ENCODE measurements around the gene PTPRG.
"Not testable (repeated sequence)": the region's sequence is repeated elsewhere in the genome, so short reads cannot be mapped to it uniquely, and the experiment has no call there.

Gene PTPRG

GRCh38 chr3:61734749-61735686 lies 173.6 kb downstream of the PTPRG start:
- H3K4me1 Mint-ChIP-seq = no peaks in the 10 kb centered on the region

GRCh38 chr3:61736506-61736905 lies 175.1 kb downstream of the PTPRG start:
- DNase-seq (ENCODE audit: low spot score in 2 of 2) = no peak
- Mint-ChIP-seq H3K4me1 (no peaks in the 10 kb centered on the region), H3K9me3 (peaks cover 4% of the 10 kb centered on the region), H3K36me3 (no peaks in the 10 kb centered on the region), H3K4me3 (no peak overlapping the region), H3K27ac (no peak overlapping the region)
- no peak for ATAC-seq

More at GRCh38 chr3:61734749-61735686, 173.6 kb downstream of the PTPRG start:
- no peaks in the 10 kb centered on the region for H3K36me3 Mint-ChIP-seq
- H3K4me3 Mint-ChIP-seq = no peak overlapping the region
- DNase-seq (ENCODE audit: low spot score in 2 of 2) (no peak), ATAC-seq (no peak)
- H3K9me3 Mint-ChIP-seq = peaks cover 4% of the 10 kb centered on the region
- no peak overlapping the region for H3K27ac Mint-ChIP-seq

GRCh38 chr3:61739640-61740039 lies 178.3 kb downstream of the PTPRG start:
- no peak overlapping the region for H3K27ac Mint-ChIP-seq
- H3K9me3 Mint-ChIP-seq = peaks cover 4% of the 10 kb centered on the region
- no peak overlapping the region for H3K4me3 Mint-ChIP-seq
- ATAC-seq = no peak
- no peak for DNase-seq (ENCODE audit: low spot score in 2 of 2)
- H3K4me1 Mint-ChIP-seq = no peaks in the 10 kb centered on the region
- H3K36me3 Mint-ChIP-seq = no peaks in the 10 kb centered on the region

GRCh38 chr3:61740494-61740893 lies 179.1 kb downstream of the PTPRG start:
- H3K27ac Mint-ChIP-seq = no peak overlapping the region
- DNase-seq (ENCODE audit: low spot score in 2 of 2) (no peak), ATAC-seq (no peak)
- H3K9me3 Mint-ChIP-seq = peaks cover 4% of the 10 kb centered on the region
- H3K4me3 Mint-ChIP-seq = no peak overlapping the region
- H3K36me3 Mint-ChIP-seq = no peaks in the 10 kb centered on the region
- H3K4me1 Mint-ChIP-seq = no peaks in the 10 kb centered on the region

GRCh38 chr3:61741551-61741950 lies 180.2 kb downstream of the PTPRG start:
- Mint-ChIP-seq H3K4me1 (no peaks in the 10 kb centered on the region), H3K27ac (no peak overlapping the region), H3K4me3 (no peak overlapping the region), H3K36me3 (no peaks in the 10 kb centered on the region), H3K9me3 (peaks cover 4% of the 10 kb centered on the region)
- no peak for DNase-seq (ENCODE audit: low spot score in 2 of 2)
- ATAC-seq = no peak

GRCh38 chr3:61742006-61742405 lies 180.6 kb downstream of the PTPRG start:
- no peak overlapping the region for H3K27ac Mint-ChIP-seq
- DNase-seq (ENCODE audit: low spot score in 2 of 2) (no peak), ATAC-seq (no peak)
- peaks cover 2% of the 10 kb centered on the region for H3K9me3 Mint-ChIP-seq
- no peak overlapping the region for H3K4me3 Mint-ChIP-seq
- H3K4me1 Mint-ChIP-seq = no peaks in the 10 kb centered on the region
- H3K36me3 Mint-ChIP-seq = no peaks in the 10 kb centered on the region

GRCh38 chr3:61743067-61743466 lies 181.7 kb downstream of the PTPRG start:
- Mint-ChIP-seq H3K4me3 (no peak overlapping the region), H3K9me3 (no peaks in the 10 kb centered on the region), H3K4me1 (no peaks in the 10 kb centered on the region), H3K36me3 (no peaks in the 10 kb centered on the region), H3K27ac (no peak overlapping the region)
- no peak for DNase-seq (ENCODE audit: low spot score in 2 of 2)
- no peak for ATAC-seq

- H3K4me1 Mint-ChIP-seq = no peaks in the 10 kb centered on the region
- no peaks in the 10 kb centered on the region for H3K9me3 Mint-ChIP-seq
- H3K36me3 Mint-ChIP-seq = no peaks in the 10 kb centered on the region
- ATAC-seq = no peak
- H3K4me3 Mint-ChIP-seq = no peak overlapping the region
- H3K27ac Mint-ChIP-seq = no peak overlapping the region
- no peak for DNase-seq (ENCODE audit: low spot score in 2 of 2)
Measured at GRCh38 chr3:61743686-61744242, 182.4 kb downstream of the PTPRG start.

GRCh38 chr3:61748288-61748687 lies 186.9 kb downstream of the PTPRG start:
- no peak overlapping the region for H3K27ac Mint-ChIP-seq
- no peaks in the 10 kb centered on the region for H3K9me3 Mint-ChIP-seq
- H3K36me3 Mint-ChIP-seq = no peaks in the 10 kb centered on the region
- DNase-seq (ENCODE audit: low spot score in 2 of 2) (no peak), ATAC-seq (no peak)
- no peak overlapping the region for H3K4me3 Mint-ChIP-seq
- H3K4me1 Mint-ChIP-seq = no peaks in the 10 kb centered on the region

GRCh38 chr3:61750766-61751165 lies 189.4 kb downstream of the PTPRG start:
- Mint-ChIP-seq H3K4me3 (no peak overlapping the region), H3K36me3 (no peaks in the 10 kb centered on the region), H3K4me1 (no peaks in the 10 kb centered on the region), H3K27ac (no peak overlapping the region), H3K9me3 (peaks cover 4% of the 10 kb centered on the region)
- ATAC-seq = no peak
- DNase-seq (ENCODE audit: low spot score in 2 of 2) = no peak

GRCh38 chr3:61758839-61759238 lies 197.5 kb downstream of the PTPRG start:
- H3K36me3 Mint-ChIP-seq = no peaks in the 10 kb centered on the region
- H3K27ac Mint-ChIP-seq = no peak overlapping the region
- DNase-seq (ENCODE audit: low spot score in 2 of 2) (no peak), ATAC-seq (no peak)
- H3K4me3 Mint-ChIP-seq = no peak overlapping the region
- H3K4me1 Mint-ChIP-seq = no peaks in the 10 kb centered on the region
- H3K9me3 Mint-ChIP-seq = peaks cover 9% of the 10 kb centered on the region

- not testable (repeated sequence) for H3K4me1 Mint-ChIP-seq; H3K27ac Mint-ChIP-seq; DNase-seq (ENCODE audit: low spot score in 2 of 2); H3K4me3 Mint-ChIP-seq; ATAC-seq; H3K9me3 Mint-ChIP-seq; H3K36me3 Mint-ChIP-seq
Measured at GRCh38 chr3:61760783-61761182, 199.4 kb downstream of the PTPRG start.

GRCh38 chr3:61761694-61762430 lies 200.5 kb downstream of the PTPRG start:
- Mint-ChIP-seq H3K27ac (no peak overlapping the region), H3K9me3 (peaks cover 8% of the 10 kb centered on the region), H3K36me3 (no peaks in the 10 kb centered on the region), H3K4me3 (no peak overlapping the region), H3K4me1 (no peaks in the 10 kb centered on the region)
- ATAC-seq (no peak), DNase-seq (ENCODE audit: low spot score in 2 of 2) (no peak)

GRCh38 chr3:61765157-61765876 lies 203.9 kb downstream of the PTPRG start:
- no peaks in the 10 kb centered on the region for H3K36me3 Mint-ChIP-seq
- H3K4me3 Mint-ChIP-seq = no peak overlapping the region
- DNase-seq (ENCODE audit: low spot score in 2 of 2) (no peak), ATAC-seq (no peak)
- H3K27ac Mint-ChIP-seq = no peak overlapping the region
- no peaks in the 10 kb centered on the region for H3K4me1 Mint-ChIP-seq
- peaks cover 10% of the 10 kb centered on the region for H3K9me3 Mint-ChIP-seq
